NCI-H2196 treated with DMSO at 0.1 percent for 48 hours (cell line): ENCODE results near the gene MSRB2.

Experiments used
- DNase-seq: peaks from one replicate; lab custom pipeline; 2025; ENCODE audit not compliant: unreplicated experiment; lab: John Stamatoyannopoulos, UW

Gene MSRB2

GRCh38 chr10:23158370-23158769 is 63.0 kb downstream of the MSRB2 start:
- peak; percentile 16 for DNase-seq

GRCh38 chr10:23171232-23171876 is 76.0 kb downstream of the MSRB2 start:
- no peak for DNase-seq
